GM12892 (cell line): ENCODE data around the gene CD209.
A peak's percentile ranks its signal among the peaks of the same experiment; 100 is the strongest.

Source experiments
- POLR2A ChIP-seq: IDR thresholded peaks from 2 replicates; pipeline ENCODE4 v1.6.1; 2011; ENCODE audit warnings: low read depth, low read length, control low read depth
- POLR2AphosphoS5 ChIP-seq: IDR thresholded peaks from 2 replicates; pipeline ENCODE4 v1.6.1; 2011; ENCODE audit warnings: low read depth, low read length, control low read depth
- TAF1 ChIP-seq: IDR thresholded peaks from 2 replicates; pipeline ENCODE4 v1.6.1; 2011; ENCODE audit warnings: low read depth, mild to moderate bottlenecking, control low read depth, low read length, borderline replicate concordance

GRCh38 chr19:7698583-7698982 is 48.8 kb downstream of the CD209 start:
- TF ChIP-seq POLR2AphosphoS5 (no peak), TAF1 (no peak), POLR2A (peak; percentile 24; the same call in 1 of the 2 replicates)
